ENCODE results near the gene PON2. TPM values are rescaled to one million over a fixed set of nuclear protein-coding genes. Genes with fewer than 3 reads are reported as not detected.
"Not testable (repeated sequence)": the region's sequence is repeated elsewhere in the genome, so short reads cannot be mapped to it uniquely, and the experiment has no call there.

The PON2 gene
- total and polyA plus RNA-seq, 8 donors = 192 to 511 (median 294) TPM

GRCh38 chr7:95394370-95394769 lies 40.5 kb downstream of the PON2 start:
- no peak for TF ChIP-seq CTCF (IDR thresholded peaks at IDR 0.05)
- no peak for ATAC-seq
- no peaks in the 10 kb centered on the region for H3K36me3 ChIP-seq
- no peaks in the 10 kb centered on the region for H3K9me3 ChIP-seq
- peaks cover 0 to 3% of the 10 kb centered on the region in 2 donors for H3K4me1 ChIP-seq
- H3K27ac ChIP-seq = no peak overlapping the region
- peaks cover 0 to 29% of the 10 kb centered on the region in 2 donors for H3K27me3 ChIP-seq
- intact Hi-C loops (cut with DNase I) = no loop called here
- H3K4me3 ChIP-seq = no peak overlapping the region
- DNase-seq = no peak

- no peak for TF ChIP-seq CTCF (IDR thresholded peaks at IDR 0.05)
- intact Hi-C loops (cut with DNase I) = no loop called here
- no peak overlapping the region for H3K4me3 ChIP-seq
- no peak overlapping the region for H3K27ac ChIP-seq
- H3K36me3 ChIP-seq = no peaks in the 10 kb centered on the region
- DNase-seq = peak in 1 of 4 donors; percentile 30
- ATAC-seq = no peak
- H3K4me1 ChIP-seq = peaks cover 0 to 3% of the 10 kb centered on the region in 2 donors
- H3K27me3 ChIP-seq = peaks cover 0 to 22% of the 10 kb centered on the region in 2 donors
- peaks cover 0 to 5% of the 10 kb centered on the region in 2 donors for H3K9me3 ChIP-seq
Observed at GRCh38 chr7:95391761-95392160, 43.1 kb downstream of the PON2 start.

GRCh38 chr7:95389516-95389915 lies 45.3 kb downstream of the PON2 start:
- Histone ChIP-seq H3K9me3 (peaks cover 0 to 5% of the 10 kb centered on the region in 2 donors), H3K27ac (no peak overlapping the region), H3K4me1 (no peaks in the 10 kb centered on the region), H3K27me3 (peaks cover 0 to 8% of the 10 kb centered on the region in 2 donors), H3K36me3 (no peaks in the 10 kb centered on the region), H3K4me3 (no peak overlapping the region)
- TF ChIP-seq CTCF (IDR thresholded peaks at IDR 0.05) = no peak
- intact Hi-C loops (cut with DNase I) = no loop called here
- ATAC-seq (no peak), DNase-seq (no peak)

GRCh38 chr7:95379457-95379856 lies 55.4 kb downstream of the PON2 start:
- H3K36me3 ChIP-seq; DNase-seq; H3K4me1 ChIP-seq; H3K27ac ChIP-seq; ATAC-seq; H3K4me3 ChIP-seq; intact Hi-C loops (cut with DNase I); H3K9me3 ChIP-seq; H3K27me3 ChIP-seq: not testable (repeated sequence)

GRCh38 chr7:95376632-95377400 lies 58.0 kb downstream of the PON2 start:
- DNase-seq (no peak), ATAC-seq (no peak)
- no peak overlapping the region for H3K27ac ChIP-seq
- H3K4me1 ChIP-seq = no peaks in the 10 kb centered on the region
- H3K36me3 ChIP-seq = peaks cover 0 to 5% of the 10 kb centered on the region in 2 donors
- peaks cover 0 to 6% of the 10 kb centered on the region in 2 donors for H3K9me3 ChIP-seq
- no peak for TF ChIP-seq CTCF (IDR thresholded peaks at IDR 0.05)
- intact Hi-C loops (cut with DNase I) = no loop called here
- no peaks in the 10 kb centered on the region for H3K27me3 ChIP-seq
- H3K4me3 ChIP-seq = no peak overlapping the region
